T-cell (primary cell): Measurements from ENCODE around the gene DIS3L2. TPM values are rescaled to one million over a fixed set of nuclear protein-coding genes. Genes with fewer than 3 reads are reported as not detected.

Experiments
- ATAC-seq, 4 experiments: fragments of 200-7000 bp in 3 of 4; fragments of 150-1000 bp in 1 of 4; cut with Tn5 transposase; replicated peaks in 1 of 4; 1 replicate in 3 of 4; 2 replicates in 1 of 4; pipeline ENCODE4 v1.10.0; 2021; ENCODE audit warnings: moderate library complexity in 3 of 4, mild to moderate bottlenecking in 2 of 4, moderate number of reproducible peaks in 1 of 4
- CTCF ChIA-PET, 2 donors: fragments of 300-600 bp; sonication (Branson Sonifier 250); formaldehyde crosslinking; loops; one replicate each; lab custom pipeline; 2022; ENCODE audit warnings: antibody characterized with exemption in 2 of 2; lab: Charles Lee
- POLR2A ChIA-PET, 2 donors: fragments of 300-600 bp; sonication (Branson Sonifier 250); formaldehyde crosslinking; loops; one replicate each; lab custom pipeline; 2022; ENCODE audit warnings: antibody characterized with exemption in 2 of 2; lab: Charles Lee
- DNase-seq, 35 experiments: peaks; one replicate each; pipeline versions ENCODE4 v3.0.0 to v3.0.0-alpha.2; 2013 to 2023
- H3K27ac ChIP-seq: one replicate; pipeline ENCODE4 v1.5.1; 2013; ENCODE audit warnings: low read length
- H3K27me3 ChIP-seq, 2 experiments: replicated peaks in 1 of 2; 1 replicate in 1 of 2; 2 replicates in 1 of 2; pipeline versions ENCODE4 v1.6.1 to v1.7.0; 2013; ENCODE audit warnings: low read length in 1 of 2, mixed read lengths in 1 of 2; ENCODE audit not compliant: control insufficient read depth in 2 of 2, insufficient read depth in 2 of 2; ENCODE audit errors: extremely low read depth in 1 of 2
- H3K36me3 ChIP-seq, 2 donors: 1 replicate in 1 of 2; 2 replicates in 1 of 2; pipeline versions ENCODE4 v1.6.1 to v1.7.0; 2013; ENCODE audit warnings: low read length in 1 of 2; ENCODE audit not compliant: control insufficient read depth in 2 of 2, insufficient read depth in 1 of 2; ENCODE audit errors: extremely low read depth in 1 of 2
- H3K4me1 ChIP-seq, 2 experiments: 1 replicate in 1 of 2; 2 replicates in 1 of 2; pipeline versions ENCODE4 v1.6.1 to v1.7.0; 2013; ENCODE audit warnings: low read length in 2 of 2, mixed read lengths in 1 of 2; ENCODE audit not compliant: insufficient read depth in 2 of 2, control insufficient read depth in 1 of 2; ENCODE audit errors: extremely low read depth in 1 of 2
- H3K4me3 ChIP-seq, 2 donors: 1 replicate in 1 of 2; 2 replicates in 1 of 2; pipeline versions ENCODE4 v1.5.1 to v1.7.0; 2013; ENCODE audit warnings: mild to moderate bottlenecking in 2 of 2, low read length in 1 of 2, moderate library complexity in 1 of 2; ENCODE audit not compliant: control insufficient read depth in 1 of 2; ENCODE audit errors: extremely low read depth in 1 of 2
- H3K9me3 ChIP-seq: 2 replicates; pipeline ENCODE4 v1.7.0; 2013
- H3K27ac Mint-ChIP-seq, 2 donors: one replicate each; pipeline ENCODE4 v1.8.0; 2020 to 2021; ENCODE audit warnings: mild to moderate bottlenecking in 2 of 2, mixed read lengths in 2 of 2
- H3K27me3 Mint-ChIP-seq, 2 donors: one replicate each; pipeline ENCODE4 v1.8.0; 2021 to 2022; ENCODE audit warnings: mixed read lengths in 2 of 2
- H3K36me3 Mint-ChIP-seq: one replicate; pipeline ENCODE4 v1.8.0; 2021; ENCODE audit warnings: mixed read lengths
- H3K4me1 Mint-ChIP-seq, 3 donors: one replicate each; pipeline ENCODE4 v1.8.0; 2020 to 2022; ENCODE audit warnings: mixed read lengths in 3 of 3, mild to moderate bottlenecking in 1 of 3
- H3K4me3 Mint-ChIP-seq, 3 donors: one replicate each; pipeline ENCODE4 v1.8.0; 2020 to 2022; ENCODE audit warnings: mild to moderate bottlenecking in 3 of 3, mixed read lengths in 3 of 3, moderate library complexity in 3 of 3
- H3K9me3 Mint-ChIP-seq, 3 donors: one replicate each; pipeline ENCODE4 v1.8.0; 2020 to 2022; ENCODE audit warnings: mixed read lengths in 3 of 3
- WGBS: methylation state at CpG from one replicate; pipeline ENCODE4 v1.1.5; 2013; ENCODE audit warnings: missing lambda C conversion rate; ENCODE audit not compliant: insufficient coverage; 5-methylcytosine and 5-hydroxymethylcytosine counted together
- total RNA-seq, 35 experiments: library from RNA in 6 of 35; stranded (reverse) in 6 of 35; fragments of 120-200 nt in 1 of 35; gene quantifications; one replicate each; pipeline versions ENCODE4 v1.2.1 to v1.2.4 and lab custom pipeline; 2013 to 2026

The DIS3L2 gene
- total RNA-seq, 5 donors from 2014 or later (not counting 1 experiment from before 2014, with no cell fraction given): 55.0 to 70.9 (median 61.4) TPM

DNA sequence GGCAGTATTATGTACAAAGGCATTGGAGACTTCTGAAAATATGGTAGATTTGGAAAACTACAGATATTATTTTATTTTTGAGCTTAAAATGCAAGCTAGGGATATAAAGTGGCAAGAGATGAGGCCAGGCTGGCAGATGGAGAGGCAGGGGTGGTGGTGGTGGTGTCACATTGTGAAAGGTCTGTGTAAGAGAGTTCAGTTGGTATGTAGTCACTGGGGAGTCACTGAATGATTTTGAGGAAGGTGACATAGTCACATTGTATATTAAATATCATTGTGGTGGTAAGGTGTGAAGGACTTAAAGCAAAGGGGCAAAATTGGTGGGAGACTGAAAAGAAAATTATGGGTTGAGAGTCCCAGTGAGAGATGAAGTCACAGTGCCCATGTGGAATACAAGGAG is 82.5 kb downstream of the DIS3L2 start:
- Histone ChIP-seq H3K9me3 (no peaks in the 10 kb centered on the region), H3K36me3 (no peaks in the 10 kb centered on the region), H3K4me1 (no peaks in the 10 kb centered on the region), H3K4me3 (no peak overlapping the region), H3K27ac (no peak overlapping the region), H3K27me3 (no peaks in the 10 kb centered on the region)
- no peak for DNase-seq
- ChIA-PET CTCF (interaction anchor here in 1 of 2 donors (0.7 kb wide), 1 partner anchor 53 kb away, joined by 3 read pairs; no protein-coding TSS in a partner anchor), POLR2A (no interaction called here)
- no peaks in the 10 kb centered on the region for H3K27me3 Mint-ChIP-seq
- H3K4me3 Mint-ChIP-seq: no peak overlapping the region
- peaks cover 65% of the 10 kb centered on the region for H3K36me3 Mint-ChIP-seq
- ATAC-seq: no peak
- H3K9me3 Mint-ChIP-seq: peaks cover 0 to 3% (median 0%) of the 10 kb centered on the region in 3 donors
- no peak overlapping the region for H3K27ac Mint-ChIP-seq
- peaks cover 4 to 35% (median 5%) of the 10 kb centered on the region in 3 donors for H3K4me1 Mint-ChIP-seq

GRCh38 chr2:232049350-232049749 is 87.8 kb downstream of the DIS3L2 start:
- Histone ChIP-seq H3K36me3 (no peaks in the 10 kb centered on the region), H3K4me1 (no peaks in the 10 kb centered on the region), H3K9me3 (no peaks in the 10 kb centered on the region), H3K4me3 (no peak overlapping the region), H3K27me3 (no peaks in the 10 kb centered on the region), H3K27ac (no peak overlapping the region)
- WGBS: no CpG with 5 or more reads among the region's 4 CpGs
- ATAC-seq (no peak), DNase-seq (no peak)
- Mint-ChIP-seq H3K36me3 (peaks cover 47% of the 10 kb centered on the region), H3K9me3 (peaks cover 0 to 3% (median 0%) of the 10 kb centered on the region in 3 donors), H3K27ac (no peak overlapping the region), H3K4me1 (peaks cover 8 to 15% (median 11%) of the 10 kb centered on the region in 3 donors), H3K4me3 (no peak overlapping the region), H3K27me3 (no peaks in the 10 kb centered on the region)
- ChIA-PET CTCF (no interaction called here), POLR2A (no interaction called here)

- WGBS: no CpG with 5 or more reads among the region's 2 CpGs
- H3K4me1 ChIP-seq: no peaks in the 10 kb centered on the region
- peaks cover 45% of the 10 kb centered on the region for H3K36me3 Mint-ChIP-seq
- DNase-seq (no peak), ATAC-seq (no peak)
- no peak overlapping the region for H3K27ac ChIP-seq
- no peaks in the 10 kb centered on the region for H3K27me3 Mint-ChIP-seq
- no peaks in the 10 kb centered on the region for H3K36me3 ChIP-seq
- H3K4me3 ChIP-seq: no peak overlapping the region
- H3K4me3 Mint-ChIP-seq: no peak overlapping the region
- no peak overlapping the region for H3K27ac Mint-ChIP-seq
- peaks cover 17 to 27% (median 17%) of the 10 kb centered on the region in 3 donors for H3K4me1 Mint-ChIP-seq
- H3K9me3 Mint-ChIP-seq: peaks cover 0 to 5% (median 2%) of the 10 kb centered on the region in 3 donors
- H3K27me3 ChIP-seq: no peaks in the 10 kb centered on the region
- CTCF ChIA-PET: no interaction called here
- POLR2A ChIA-PET: no interaction called here
- H3K9me3 ChIP-seq: no peaks in the 10 kb centered on the region
Measured at GRCh38 chr2:232052591-232052990, 91.1 kb downstream of the DIS3L2 start.

GRCh38 chr2:232053777-232054176 is 92.3 kb downstream of the DIS3L2 start:
- Histone ChIP-seq H3K4me1 (no peaks in the 10 kb centered on the region), H3K27ac (no peak overlapping the region), H3K4me3 (no peak overlapping the region), H3K27me3 (no peaks in the 10 kb centered on the region), H3K36me3 (no peaks in the 10 kb centered on the region), H3K9me3 (no peaks in the 10 kb centered on the region)
- ChIA-PET POLR2A (no interaction called here), CTCF (no interaction called here)
- H3K4me1 Mint-ChIP-seq: peaks cover 26 to 35% (median 27%) of the 10 kb centered on the region in 3 donors
- ATAC-seq (no peak), DNase-seq (no peak)
- no peak overlapping the region for H3K4me3 Mint-ChIP-seq
- no peaks in the 10 kb centered on the region for H3K27me3 Mint-ChIP-seq
- WGBS: no CpG with 5 or more reads among the region's 2 CpGs
- peaks cover 36% of the 10 kb centered on the region for H3K36me3 Mint-ChIP-seq
- no peak overlapping the region for H3K27ac Mint-ChIP-seq
- peaks cover 0 to 5% (median 0%) of the 10 kb centered on the region in 3 donors for H3K9me3 Mint-ChIP-seq

DNA sequence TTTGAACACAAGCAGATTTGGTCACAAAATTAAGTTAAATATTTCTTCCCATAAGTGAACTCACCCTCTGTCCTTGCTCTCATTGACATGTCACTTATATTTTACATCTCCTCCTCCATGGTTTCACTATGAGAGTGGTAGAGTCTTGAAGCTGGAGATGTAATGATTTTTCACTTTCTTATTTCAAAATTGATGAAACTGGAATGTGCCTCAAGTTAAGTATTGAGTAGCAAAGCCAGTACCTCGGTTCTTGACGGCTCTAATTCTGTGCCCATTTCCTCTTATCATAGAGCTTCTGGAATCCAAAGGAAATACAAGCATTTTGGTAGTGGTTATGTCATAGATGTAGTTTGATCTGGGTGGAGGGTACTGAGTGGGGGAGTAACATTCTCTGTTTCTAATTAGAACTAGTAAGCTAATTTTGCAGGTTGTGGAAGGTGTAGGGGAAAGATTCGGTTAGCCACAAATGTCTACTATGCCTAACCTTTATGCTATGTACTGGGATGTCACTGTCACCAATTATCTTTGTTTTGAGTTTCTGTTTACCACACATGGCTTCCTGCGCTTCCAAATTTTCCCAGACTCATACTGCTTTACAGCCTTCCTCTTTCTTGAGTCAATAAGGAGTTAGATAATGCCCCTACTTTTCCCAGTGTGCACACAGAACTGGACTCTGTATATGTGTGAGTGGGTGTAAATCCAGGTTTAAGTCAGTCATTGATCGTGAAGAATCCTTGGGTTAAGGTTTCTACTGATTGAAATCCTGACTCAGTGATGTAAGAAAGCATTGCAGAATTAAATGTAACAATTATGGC is 96.8 kb downstream of the DIS3L2 start:
- no peaks in the 10 kb centered on the region for H3K27me3 ChIP-seq
- ChIA-PET CTCF (no interaction called here), POLR2A (no interaction called here)
- Mint-ChIP-seq H3K4me3 (no peak overlapping the region), H3K9me3 (peaks cover 3 to 14% (median 6%) of the 10 kb centered on the region in 3 donors), H3K36me3 (peaks cover 31% of the 10 kb centered on the region), H3K27ac (no peak overlapping the region), H3K4me1 (peaks cover 37 to 43% (median 41%) of the 10 kb centered on the region in 3 donors), H3K27me3 (no peaks in the 10 kb centered on the region)
- H3K9me3 ChIP-seq: no peaks in the 10 kb centered on the region
- H3K4me3 ChIP-seq: no peak overlapping the region
- DNase-seq (no peak), ATAC-seq (no peak)
- H3K36me3 ChIP-seq: no peaks in the 10 kb centered on the region
- H3K27ac ChIP-seq: no peak overlapping the region
- peaks cover 0 to 2% of the 10 kb centered on the region in 2 experiments for H3K4me1 ChIP-seq
- 70% methylated on average over 1 of the region's 5 CpGs for WGBS

DNA sequence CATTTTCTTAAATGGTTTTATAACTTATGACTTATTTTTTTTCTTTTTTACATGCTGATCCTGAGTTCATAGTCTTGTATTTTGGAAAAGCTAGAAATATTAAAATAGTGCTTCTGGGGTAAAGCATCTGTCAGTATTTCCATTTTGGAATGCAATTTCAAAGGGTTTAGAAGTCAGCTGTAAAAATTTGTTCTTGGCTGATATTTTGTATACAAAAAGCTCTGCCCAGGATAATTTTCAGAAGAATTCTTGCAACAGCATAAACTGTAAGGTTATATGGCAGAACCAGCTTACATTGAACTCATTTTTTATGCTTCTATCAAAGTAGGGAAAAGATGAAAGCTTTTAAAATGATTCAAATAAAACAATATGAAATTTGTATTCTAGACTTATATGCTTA is 97.4 kb downstream of the DIS3L2 start:
- Histone ChIP-seq H3K27me3 (no peaks in the 10 kb centered on the region), H3K36me3 (no peaks in the 10 kb centered on the region), H3K4me1 (peaks cover 0 to 2% of the 10 kb centered on the region in 2 experiments), H3K27ac (no peak overlapping the region), H3K4me3 (no peak overlapping the region), H3K9me3 (no peaks in the 10 kb centered on the region)
- no peaks in the 10 kb centered on the region for H3K27me3 Mint-ChIP-seq
- H3K9me3 Mint-ChIP-seq: peaks cover 3 to 14% (median 6%) of the 10 kb centered on the region in 3 donors
- ATAC-seq: no peak
- POLR2A ChIA-PET: no interaction called here
- no peak overlapping the region for H3K27ac Mint-ChIP-seq
- CTCF ChIA-PET: no interaction called here
- no peak for DNase-seq
- peaks cover 42 to 44% (median 43%) of the 10 kb centered on the region in 3 donors for H3K4me1 Mint-ChIP-seq
- H3K36me3 Mint-ChIP-seq: peaks cover 31% of the 10 kb centered on the region
- H3K4me3 Mint-ChIP-seq: no peak overlapping the region
